Measurements from ENCODE around the gene SLC22A15. TPM values are rescaled to one million over a fixed set of nuclear protein-coding genes. Genes with fewer than 3 reads are reported as not detected.

The SLC22A15 gene
- total RNA-seq, 2 donors from 2014 or later, result 1.1 to 1.2 TPM

- DNase-seq, result no peak
Observed at GRCh38 chr1:115946116-115946515, 30.2 kb upstream of the SLC22A15 start.

GRCh38 chr1:115949156-115949555 is 27.2 kb upstream of the SLC22A15 start:
- Histone ChIP-seq H3K9ac (ENCODE audit: low read depth in 2 of 2, low read length in 2 of 2) (no peak overlapping the region), H3K27ac (no peak overlapping the region), H3K27me3 (no peaks in the 10 kb centered on the region), H3K4me3 (no peak overlapping the region), H3K4me1 (no peaks in the 10 kb centered on the region), H3K9me3 (no peaks in the 10 kb centered on the region), H3K36me3 (no peaks in the 10 kb centered on the region)
- DNase-seq, result no peak
- TF ChIP-seq CTCF (IDR thresholded peaks at IDR 0.05), result no peak
- intact Hi-C loops (cut with DNase I), result no loop called here

More at GRCh38 chr1:115946116-115946515, 30.2 kb upstream of the SLC22A15 start:
- H3K4me3 ChIP-seq, result no peak overlapping the region
- no peaks in the 10 kb centered on the region for H3K9me3 ChIP-seq
- H3K36me3 ChIP-seq, result no peaks in the 10 kb centered on the region
- intact Hi-C loops (cut with DNase I), result no loop called here
- TF ChIP-seq CTCF (IDR thresholded peaks at IDR 0.05), result no peak
- no peaks in the 10 kb centered on the region for H3K27me3 ChIP-seq
- no peaks in the 10 kb centered on the region for H3K4me1 ChIP-seq
- no peak overlapping the region for H3K9ac ChIP-seq (ENCODE audit: low read depth in 2 of 2, low read length in 2 of 2)
- no peak overlapping the region for H3K27ac ChIP-seq

GRCh38 chr1:115951560-115951959 is 24.8 kb upstream of the SLC22A15 start:
- Histone ChIP-seq H3K4me1 (no peaks in the 10 kb centered on the region), H3K27me3 (no peaks in the 10 kb centered on the region), H3K27ac (no peak overlapping the region), H3K36me3 (no peaks in the 10 kb centered on the region), H3K9me3 (no peaks in the 10 kb centered on the region), H3K9ac (ENCODE audit: low read depth in 2 of 2, low read length in 2 of 2) (no peak overlapping the region), H3K4me3 (no peak overlapping the region)
- no peak for TF ChIP-seq CTCF (IDR thresholded peaks at IDR 0.05)
- intact Hi-C loops (cut with DNase I), result no loop called here
- no peak for DNase-seq

DNA sequence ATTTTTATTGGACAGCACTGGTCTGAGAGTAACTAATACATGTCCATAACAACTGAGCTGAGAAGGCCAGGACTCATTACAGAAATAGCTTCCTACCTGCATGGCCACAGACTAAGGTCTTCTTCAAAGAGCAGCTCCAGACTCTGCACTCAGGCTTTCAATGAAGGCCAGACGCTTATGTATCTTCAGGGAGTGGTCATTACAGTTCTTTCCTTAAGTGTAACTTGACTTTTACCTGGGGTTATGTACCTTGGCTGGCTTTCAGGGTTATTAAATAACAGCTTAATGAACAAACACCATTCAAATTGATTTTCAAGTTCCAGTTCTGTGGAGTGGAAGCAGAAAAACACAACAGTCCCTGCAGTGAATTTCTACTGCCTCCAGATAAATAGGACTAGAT is 23.8 kb upstream of the SLC22A15 start:
- no peaks in the 10 kb centered on the region for H3K4me1 ChIP-seq
- H3K4me3 ChIP-seq, result no peak overlapping the region
- DNase-seq, result no peak
- intact Hi-C loops (cut with DNase I), result no loop called here
- H3K9ac ChIP-seq (ENCODE audit: low read depth in 2 of 2, low read length in 2 of 2), result no peak overlapping the region
- no peaks in the 10 kb centered on the region for H3K9me3 ChIP-seq
- H3K27me3 ChIP-seq, result no peaks in the 10 kb centered on the region
- H3K27ac ChIP-seq, result no peak overlapping the region
- H3K36me3 ChIP-seq, result no peaks in the 10 kb centered on the region
- no peak for TF ChIP-seq CTCF (IDR thresholded peaks at IDR 0.05)

DNA sequence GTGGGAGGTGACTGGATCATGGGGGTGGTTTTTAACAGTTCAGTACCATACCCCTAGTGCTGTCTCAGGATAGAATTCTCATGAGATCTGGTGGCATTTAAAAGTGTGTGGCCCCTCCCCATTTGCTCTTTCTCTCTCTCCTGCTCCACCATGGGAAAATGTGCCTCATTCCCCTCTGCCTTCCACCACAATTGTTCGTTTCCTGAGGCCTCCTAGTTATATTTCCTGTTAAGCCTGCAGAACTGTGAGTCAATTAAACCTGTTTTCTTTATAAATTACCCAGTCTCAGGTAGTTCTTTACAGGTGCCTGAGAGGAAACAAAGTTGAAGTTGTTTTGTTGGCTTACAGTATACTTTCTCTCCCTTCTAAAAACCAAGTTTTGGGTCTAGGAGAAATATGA is 23.1 kb upstream of the SLC22A15 start:
- H3K36me3 ChIP-seq, result no peaks in the 10 kb centered on the region
- H3K27me3 ChIP-seq, result no peaks in the 10 kb centered on the region
- H3K9me3 ChIP-seq, result no peaks in the 10 kb centered on the region
- H3K4me1 ChIP-seq, result no peaks in the 10 kb centered on the region
- DNase-seq, result no peak
- no peak overlapping the region for H3K9ac ChIP-seq (ENCODE audit: low read depth in 2 of 2, low read length in 2 of 2)
- no peak for TF ChIP-seq CTCF (IDR thresholded peaks at IDR 0.05)
- intact Hi-C loops (cut with DNase I), result no loop called here
- H3K27ac ChIP-seq, result no peak overlapping the region
- no peak overlapping the region for H3K4me3 ChIP-seq

GRCh38 chr1:115954684-115955083 is 21.6 kb upstream of the SLC22A15 start:
- Histone ChIP-seq H3K9ac (ENCODE audit: low read depth in 2 of 2, low read length in 2 of 2) (no peak overlapping the region), H3K4me3 (no peak overlapping the region), H3K9me3 (no peaks in the 10 kb centered on the region), H3K27ac (no peak overlapping the region), H3K36me3 (no peaks in the 10 kb centered on the region), H3K4me1 (no peaks in the 10 kb centered on the region), H3K27me3 (no peaks in the 10 kb centered on the region)
- intact Hi-C loops (cut with DNase I), result no loop called here
- TF ChIP-seq CTCF (IDR thresholded peaks at IDR 0.05), result no peak
- no peak for DNase-seq
